Sigmoid colon (tissue), 4 donors: Measurements from ENCODE around the gene HLA-DQB2.

Experiments used
- CTCF ChIP-seq, 4 experiments: fragments of 450-650 bp in 3 of 4; fragments of 200-600 bp in 1 of 4; IDR thresholded peaks; one replicate each; pipeline ENCODE4 v1.5.1; 2016 to 2019; ENCODE audit warnings: antibody characterized with exemption in 4 of 4, mild to moderate bottlenecking in 3 of 4, moderate library complexity in 2 of 4
- EP300 ChIP-seq, 4 donors: sonication (generic); formaldehyde crosslinking; IDR thresholded peaks; one replicate each; pipeline ENCODE4 v1.6.1; 2017; ENCODE audit warnings: antibody characterized with exemption in 4 of 4
- POLR2AphosphoS5 ChIP-seq, 4 donors: sonication (generic); formaldehyde crosslinking; IDR thresholded peaks; one replicate each; pipeline ENCODE4 v1.6.1; 2017; ENCODE audit warnings: antibody characterized with exemption in 4 of 4

GRCh38 chr6:32713241-32713640, 50.1 kb downstream of the HLA-DQB2 start:
- TF ChIP-seq CTCF (IDR thresholded peaks at IDR 0.05) (no peak), EP300 (IDR thresholded peaks at IDR 0.05) (no peak), POLR2AphosphoS5 (IDR thresholded peaks at IDR 0.05) (no peak)
